NCI-H748 (cell line): Measurements from ENCODE around the gene DNAJC30.
"Not testable (repeated sequence)": the region's sequence is repeated elsewhere in the genome, so short reads cannot be mapped to it uniquely, and the experiment has no call there.

Experiments
- DNase-seq: peaks from one replicate; lab custom pipeline; 2025; ENCODE audit not compliant: unreplicated experiment; lab: John Stamatoyannopoulos, UW

The DNAJC30 gene

GRCh38 chr7:73683056-73683787, at the start of gene DNAJC30, which contains the start of gene BUD23:
Gene DNAJC30 (minus strand): TSS chr7:73683453. CDS start chr7:73683423, 30 bp downstream.
Gene BUD23 (plus strand): TSS chr7:73683597. CDS start chr7:73683626, 29 bp downstream.
- peak; percentile 94 for DNase-seq

- DNase-seq: no peak
These were observed 49.1 kb upstream of the DNAJC30 start for GRCh38 chr7:73732397-73732796.

- no peak for DNase-seq
These were observed 47.2 kb upstream of the DNAJC30 start for GRCh38 chr7:73730485-73730884.

GRCh38 chr7:73728551-73728950, 45.3 kb upstream of the DNAJC30 start:
- no peak for DNase-seq

- no peak for DNase-seq
These were observed 44.7 kb upstream of the DNAJC30 start for GRCh38 chr7:73727952-73728351.

GRCh38 chr7:73726083-73726466, 42.8 kb upstream of the DNAJC30 start:
- DNase-seq: no peak

GRCh38 chr7:73723813-73724212, 40.6 kb upstream of the DNAJC30 start:
- DNase-seq: no peak

GRCh38 chr7:73722785-73723184, 39.5 kb upstream of the DNAJC30 start:
- no peak for DNase-seq

- DNase-seq: not testable (repeated sequence)
These were observed 38.9 kb upstream of the DNAJC30 start for GRCh38 chr7:73722182-73722581.

- DNase-seq: no peak
These were observed 38.1 kb upstream of the DNAJC30 start for GRCh38 chr7:73721377-73721817.

- DNase-seq: not testable (repeated sequence)
These were observed 37.2 kb upstream of the DNAJC30 start for GRCh38 chr7:73720443-73720842.

GRCh38 chr7:73719806-73720169, 36.5 kb upstream of the DNAJC30 start:
- DNase-seq: no peak

- DNase-seq: peak; percentile 79
These were observed 35.9 kb upstream of the DNAJC30 start, which contains the start of gene STX1A for GRCh38 chr7:73718905-73719805. Gene STX1A (minus strand): TSS chr7:73719669. CDS start chr7:73719631, 38 bp downstream.

GRCh38 chr7:73718438-73718881, 35.2 kb upstream of the DNAJC30 start:
- DNase-seq: no peak

- no peak for DNase-seq
These were observed 34.7 kb upstream of the DNAJC30 start for GRCh38 chr7:73717991-73718405.

- no peak for DNase-seq
These were observed 34.0 kb upstream of the DNAJC30 start for GRCh38 chr7:73717025-73717807.

- DNase-seq: no peak
These were observed 33.2 kb upstream of the DNAJC30 start for GRCh38 chr7:73716318-73716890.

- DNase-seq: peak; percentile 22
These were observed 32.5 kb upstream of the DNAJC30 start for GRCh38 chr7:73715648-73716317.

- not testable (repeated sequence) for DNase-seq
These were observed 30.1 kb upstream of the DNAJC30 start for GRCh38 chr7:73713319-73713718.

GRCh38 chr7:73712773-73713172, 29.5 kb upstream of the DNAJC30 start:
- DNase-seq: no peak
